Activated naive CD4-positive, alpha-beta T cell (primary cell): ENCODE measurements around the gene SPECC1.

Experiments
- DNase-seq, 4 experiments: peaks; one replicate each; lab custom pipeline; 2025; lab: John Stamatoyannopoulos, UW

The SPECC1 gene

DNA sequence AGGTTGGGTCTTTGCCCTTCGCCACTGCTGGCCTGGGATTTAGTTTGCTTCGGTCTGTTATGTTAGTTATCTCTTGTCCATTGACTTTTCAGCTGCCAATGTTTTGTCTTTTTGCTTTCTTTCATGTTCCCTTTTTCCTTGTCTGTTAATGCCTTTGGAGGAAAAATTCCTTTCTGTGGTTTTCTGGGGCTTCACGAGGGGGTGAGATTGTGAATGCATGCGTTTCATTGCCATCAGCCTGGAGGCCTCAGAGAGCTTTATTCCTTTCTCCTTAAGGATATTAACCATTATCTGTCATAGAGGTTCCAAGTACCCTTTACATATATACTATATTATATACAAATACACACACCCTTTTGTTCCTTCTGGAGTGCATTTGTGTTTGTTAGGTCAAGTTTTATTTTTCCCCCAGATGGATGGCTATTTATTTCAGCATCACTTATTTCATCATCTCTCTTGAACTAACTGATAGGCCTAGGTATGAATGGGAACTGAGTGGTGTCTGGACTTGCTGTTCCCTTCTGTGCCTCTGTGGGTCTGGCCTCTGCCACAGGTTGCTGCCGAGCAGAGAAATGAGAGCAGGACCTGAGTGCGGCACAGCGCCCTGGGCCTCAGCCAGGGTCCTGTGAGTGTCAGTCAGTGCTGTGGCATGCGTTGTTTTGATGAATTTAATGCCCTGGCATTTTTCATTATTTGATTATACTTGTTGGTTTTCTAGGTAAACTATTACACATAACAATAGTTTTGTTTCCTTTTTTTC, 264.8 kb downstream of the SPECC1 start:
- DNase-seq = no peak

DNA sequence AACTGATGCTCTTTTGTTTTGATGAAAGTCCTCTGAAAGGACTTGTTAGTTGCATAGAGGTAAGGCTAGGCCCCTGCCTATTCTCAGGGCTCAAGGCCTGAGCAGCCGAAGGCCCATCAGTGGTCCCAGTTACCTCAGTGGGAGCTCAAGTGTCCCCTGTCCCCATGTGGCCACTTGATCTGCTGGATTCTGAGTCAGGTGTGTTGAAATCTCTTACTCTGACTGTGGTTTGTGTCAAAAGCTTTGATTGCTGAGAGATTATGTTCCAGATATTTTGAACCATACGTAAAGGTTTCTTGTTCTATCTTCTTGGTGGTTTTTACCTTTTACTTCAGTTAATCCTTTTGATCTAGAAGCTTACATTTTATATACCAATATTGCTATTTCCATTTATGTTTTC, 266.5 kb downstream of the SPECC1 start:
- DNase-seq = no peak

DNA sequence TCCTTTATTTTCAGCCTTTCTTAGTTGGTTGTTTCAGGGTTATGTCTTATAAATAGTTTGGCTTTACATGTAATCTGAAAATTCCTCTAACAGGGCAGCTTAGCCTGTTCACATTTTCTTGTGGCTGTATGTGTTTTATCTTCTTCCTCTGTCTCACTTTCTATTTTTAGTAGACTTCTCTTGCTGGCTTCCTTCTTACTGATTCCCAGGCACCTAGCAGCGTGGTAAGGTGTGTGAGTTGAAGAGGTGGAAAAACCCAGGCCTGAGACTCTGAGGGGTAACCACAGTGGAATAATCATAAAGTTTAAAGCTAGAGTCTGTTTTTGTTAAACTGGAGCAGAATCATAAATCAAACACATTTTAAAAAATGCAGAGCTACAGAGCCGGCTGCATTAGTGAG, 267.3 kb downstream of the SPECC1 start:
- no peak for DNase-seq

DNA sequence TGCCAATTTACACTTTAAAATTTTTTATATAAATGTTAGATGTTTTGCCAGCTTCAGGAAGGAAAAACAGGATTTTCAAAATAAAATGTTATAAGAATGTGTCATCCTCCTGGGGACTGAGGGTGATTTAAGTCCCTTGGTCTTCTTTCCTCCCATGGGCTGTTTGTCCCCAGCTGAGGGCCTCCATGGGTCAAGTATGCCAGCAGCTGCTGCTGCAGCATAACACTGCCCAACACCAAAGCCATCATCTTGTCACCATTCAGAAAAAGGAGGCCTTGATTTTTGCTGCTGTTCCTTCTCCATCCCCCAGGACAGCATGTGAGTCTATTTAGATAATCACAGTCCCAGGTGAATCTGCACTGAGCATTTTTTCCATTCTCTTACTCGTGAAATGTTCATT, 269.6 kb downstream of the SPECC1 start:
- no peak for DNase-seq

DNA sequence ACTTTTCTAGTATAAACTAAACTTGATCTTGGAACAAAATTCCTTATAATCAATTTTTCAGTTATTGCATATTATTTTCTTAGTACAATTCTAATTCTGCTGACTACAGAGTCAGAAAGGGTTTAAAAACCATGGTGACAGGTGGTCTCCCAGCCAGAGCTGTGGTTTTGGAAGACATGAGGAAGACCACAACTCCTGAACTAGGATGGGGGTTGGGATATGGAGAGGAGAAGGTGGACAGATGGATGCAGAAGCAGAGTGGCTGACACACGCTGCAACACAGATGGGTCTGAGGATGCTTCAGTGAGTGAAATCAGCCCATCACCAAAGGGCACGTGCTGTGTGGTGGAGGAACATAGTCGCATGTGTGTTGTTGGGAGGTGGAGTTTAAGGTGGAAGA, 270.5 kb downstream of the SPECC1 start:
- no peak for DNase-seq

DNA sequence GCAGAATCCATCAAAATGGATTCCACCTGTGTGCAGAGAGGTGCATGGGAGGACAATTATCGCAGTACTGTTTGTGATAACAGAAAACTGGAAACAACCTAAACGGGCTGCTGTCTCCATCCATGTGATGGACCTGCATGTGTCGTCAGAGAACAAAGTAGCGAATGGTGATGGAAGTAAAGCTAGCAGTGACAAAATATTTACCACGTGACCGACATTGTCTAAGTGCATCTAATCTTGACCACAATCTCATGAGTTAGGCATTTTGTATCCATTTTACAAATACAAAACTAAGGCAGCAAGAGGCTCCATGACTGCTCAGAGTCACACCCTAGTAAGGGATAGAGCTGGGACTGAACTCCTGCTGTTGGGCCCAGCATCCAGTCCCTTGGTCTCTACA, 270.9 kb downstream of the SPECC1 start:
- no peak for DNase-seq

DNA sequence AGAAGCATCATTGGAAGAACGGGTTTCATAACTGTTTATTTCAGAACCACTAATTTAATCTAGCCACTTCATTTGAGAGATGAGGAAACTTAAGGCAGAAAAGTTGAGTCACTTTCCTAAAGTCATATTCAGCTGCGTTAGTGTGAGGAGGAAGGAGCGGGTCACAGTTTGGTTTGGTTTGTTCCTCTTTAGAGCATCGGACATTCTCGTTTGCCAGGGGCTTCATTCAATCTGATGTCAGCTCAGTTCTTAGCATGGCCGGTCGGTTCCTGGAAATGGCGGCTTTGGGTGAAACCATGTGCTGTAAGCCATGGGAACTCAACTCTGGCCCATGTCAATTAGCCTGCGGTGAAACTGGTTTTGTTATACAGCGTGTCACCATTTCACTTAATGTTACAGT, 271.7 kb downstream of the SPECC1 start:
- no peak for DNase-seq

DNA sequence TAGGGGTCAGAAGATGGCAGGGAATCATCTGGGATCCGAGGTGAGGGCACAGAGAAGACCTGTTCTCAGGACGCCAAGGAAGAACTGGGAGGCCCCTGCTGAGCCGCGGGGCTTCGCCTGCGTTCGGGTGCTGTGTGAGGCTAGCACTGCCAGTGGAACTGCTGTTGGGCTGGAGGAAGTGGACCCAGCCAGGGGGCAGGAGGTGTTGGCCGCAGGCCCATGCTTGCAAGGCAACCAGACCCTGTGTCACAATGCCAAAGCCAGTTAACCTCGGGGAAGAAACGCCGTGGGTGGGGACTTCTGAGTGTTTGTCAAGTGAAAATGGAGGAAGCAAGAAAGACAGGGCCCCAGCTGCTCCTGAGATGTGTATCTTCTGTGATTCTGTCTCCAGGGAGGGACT, 272.7 kb downstream of the SPECC1 start:
- DNase-seq = no peak

DNA sequence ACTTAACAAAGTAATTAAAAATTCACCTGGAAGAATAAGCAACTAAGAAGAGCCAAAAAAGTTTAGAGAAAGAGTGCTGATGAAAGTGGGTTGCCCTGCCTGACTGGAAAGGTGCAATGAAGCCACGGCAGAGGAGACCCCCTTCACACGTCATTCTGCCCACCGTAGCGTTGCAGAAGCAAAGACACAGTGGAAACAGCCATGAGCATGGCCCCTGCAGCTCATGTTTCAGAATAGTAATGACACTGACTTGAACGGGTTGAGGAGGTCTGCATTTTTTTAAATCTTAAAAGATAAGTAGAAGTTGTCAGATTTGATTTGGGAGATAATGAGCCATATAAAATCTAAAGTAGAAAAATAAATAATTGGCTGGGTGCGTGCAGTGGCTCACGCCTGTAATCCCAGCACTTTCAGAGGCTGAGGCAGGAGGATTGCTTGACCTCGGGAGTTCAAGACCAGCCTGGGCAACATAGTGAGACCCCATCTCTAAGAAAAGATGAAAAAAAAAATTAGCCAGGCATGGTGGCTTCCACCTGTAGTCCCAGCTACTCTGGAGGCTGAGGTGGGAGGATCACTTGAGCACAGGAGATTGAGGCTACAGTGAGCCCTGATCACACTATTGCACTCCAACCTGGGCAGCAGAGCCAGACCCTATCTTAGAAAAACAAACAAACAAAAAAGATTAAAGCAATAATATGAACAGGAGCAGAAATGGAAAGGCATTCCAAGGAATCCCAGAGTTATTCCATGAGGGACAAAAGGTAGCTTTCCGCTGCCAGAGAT, 273.6 kb downstream of the SPECC1 start:
- no peak for DNase-seq

DNA sequence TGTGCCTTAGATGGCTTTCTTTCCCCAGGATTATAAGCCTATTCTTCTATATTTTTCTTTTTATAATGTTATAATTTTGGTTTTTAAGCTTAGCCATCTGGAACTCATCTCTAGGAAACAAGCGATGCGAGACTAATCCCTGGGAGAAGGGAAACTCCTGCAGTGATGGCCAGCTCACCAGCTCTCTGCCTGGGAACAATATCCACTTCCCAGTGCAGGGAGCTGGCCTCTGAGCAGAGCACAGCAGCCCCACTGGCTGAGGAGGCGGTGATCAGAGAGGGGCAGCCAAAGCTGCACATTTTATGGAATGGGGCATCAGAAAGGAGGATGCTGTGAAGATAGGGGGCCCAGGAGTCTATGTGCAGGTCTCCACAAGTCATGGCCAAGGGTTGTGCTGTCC, 274.9 kb downstream of the SPECC1 start:
- DNase-seq = no peak

DNA sequence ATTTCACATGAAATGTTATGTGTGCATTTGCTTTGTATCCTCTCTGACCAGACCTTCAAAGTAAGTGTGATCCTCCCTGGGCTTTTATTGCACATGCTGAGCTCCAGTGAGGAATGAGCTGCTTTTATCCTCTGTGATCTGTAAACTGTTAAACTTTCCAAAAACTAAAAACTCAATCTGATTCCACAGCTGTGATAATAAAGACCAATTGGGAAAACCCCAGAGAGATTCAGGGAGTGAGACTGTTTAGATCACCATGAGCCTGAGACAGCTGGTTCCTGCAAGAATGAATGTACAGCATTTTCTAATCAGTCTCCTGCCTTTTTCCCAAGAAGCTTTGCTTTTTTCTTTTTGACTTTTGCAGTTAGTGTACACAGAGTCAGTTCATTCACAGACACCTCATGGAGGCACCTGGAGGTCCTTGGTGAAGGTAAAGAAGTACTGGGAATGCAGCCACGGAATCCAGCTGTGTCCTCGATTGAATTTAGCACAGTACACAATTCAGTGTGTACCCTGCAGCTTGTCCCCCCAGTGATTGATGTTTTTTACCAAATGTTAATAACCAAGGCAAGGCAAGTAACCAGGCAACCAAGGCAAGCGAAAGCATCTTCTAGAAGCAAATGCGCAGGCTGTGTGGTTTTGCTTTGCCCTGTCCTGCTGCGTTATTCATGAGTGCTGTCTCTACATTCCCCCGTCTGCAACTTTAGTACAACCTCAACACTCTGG, 275.6 kb downstream of the SPECC1 start:
- DNase-seq = no peak

DNA sequence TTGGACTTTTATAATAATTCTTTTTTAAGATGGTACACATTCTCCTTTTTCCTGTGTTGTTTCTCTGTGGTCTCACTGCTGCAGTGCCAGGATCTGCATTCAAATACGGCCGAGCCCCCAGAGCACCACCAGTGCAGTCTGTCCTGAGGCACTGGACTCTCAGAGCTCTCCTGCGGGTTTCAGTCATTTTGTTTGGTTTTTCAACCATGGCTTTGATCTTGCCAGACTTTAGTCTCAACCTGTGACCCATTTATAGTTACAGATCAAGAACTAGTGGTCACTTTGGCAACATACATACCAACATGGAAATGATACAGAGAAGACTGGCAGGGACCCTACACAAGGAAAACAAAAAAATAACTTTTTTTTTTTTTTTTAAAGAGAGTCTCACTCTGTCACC, 280.8 kb downstream of the SPECC1 start:
- no peak for DNase-seq

DNA sequence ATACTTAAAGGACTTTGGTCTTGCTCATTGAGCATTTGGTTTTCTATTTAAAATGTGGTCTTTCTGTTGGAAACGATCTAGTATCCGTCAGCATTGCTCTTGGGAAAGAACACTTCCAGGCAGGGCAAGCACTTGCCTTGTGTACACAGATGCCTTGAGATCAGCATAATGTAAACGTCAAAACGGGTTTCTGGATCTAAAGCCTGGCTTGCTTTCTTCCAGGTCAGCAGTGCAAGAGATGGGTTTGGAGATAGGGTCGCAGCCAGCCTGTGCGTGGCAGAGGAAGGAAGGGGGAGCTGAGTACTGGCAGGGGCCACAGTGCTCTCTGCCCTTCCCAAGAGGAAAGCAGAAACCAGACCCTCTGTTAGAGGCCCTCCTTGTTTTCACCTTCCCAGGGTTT, 282.7 kb downstream of the SPECC1 start:
- DNase-seq = no peak

DNA sequence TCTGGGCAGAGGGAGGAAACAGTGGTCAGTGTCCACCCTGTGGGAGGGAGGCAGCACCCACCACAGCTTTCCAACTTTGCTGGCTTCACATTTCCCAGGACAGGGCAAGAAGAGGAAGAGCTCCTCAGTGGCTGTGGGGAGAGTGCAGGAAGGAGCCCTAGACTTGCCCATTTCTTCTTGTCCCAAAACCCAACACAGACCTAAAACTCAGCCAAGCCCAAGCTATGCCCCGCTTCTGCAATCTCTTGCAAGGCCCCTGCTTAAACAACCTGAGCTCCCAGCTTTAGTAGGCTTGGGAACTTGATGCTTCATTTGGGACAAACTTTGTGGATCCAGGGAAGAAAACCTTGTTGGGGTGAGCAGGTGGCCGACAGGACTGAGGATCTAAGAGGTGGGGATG, 284.3 kb downstream of the SPECC1 start:
- DNase-seq = no peak

DNA sequence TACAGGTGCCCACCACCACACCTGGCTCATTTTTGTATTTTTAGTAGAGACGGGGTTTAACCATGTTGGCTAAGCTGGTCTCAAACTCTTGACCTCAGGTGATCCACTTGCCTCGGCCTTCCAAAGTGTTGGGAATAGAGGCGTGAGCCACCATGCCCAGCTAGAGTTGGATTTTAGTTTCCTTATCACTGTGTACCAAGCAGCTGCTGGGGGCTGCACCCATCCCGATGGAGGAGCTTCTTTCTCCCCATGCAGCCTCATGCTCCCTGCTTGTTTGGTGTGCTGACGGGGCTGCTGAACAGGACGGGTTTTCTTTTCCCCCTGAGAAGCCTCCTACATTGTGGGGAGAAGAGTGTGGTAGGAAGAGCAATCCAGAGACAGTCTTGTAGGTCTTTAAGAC, 285.0 kb downstream of the SPECC1 start:
- DNase-seq = no peak

DNA sequence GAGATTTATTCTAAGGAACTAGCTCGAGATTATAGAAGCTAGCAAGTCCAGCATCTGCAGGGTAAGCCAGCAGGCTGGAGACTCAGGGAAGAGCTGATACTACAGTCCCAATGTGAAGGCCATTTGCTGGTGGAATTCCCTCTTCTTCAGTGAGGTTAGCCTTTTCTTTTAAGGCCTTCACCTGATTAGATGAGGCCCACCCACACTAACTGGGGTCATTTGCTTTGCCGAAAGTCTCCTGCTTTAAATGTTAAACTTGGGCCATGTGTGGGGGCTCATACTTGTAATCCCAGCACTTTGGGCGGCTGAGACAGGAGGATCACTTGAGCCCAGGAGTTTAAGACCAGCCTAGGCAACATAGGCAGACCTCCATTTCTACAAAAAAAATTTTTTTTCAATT, 289.9 kb downstream of the SPECC1 start:
- DNase-seq = no peak

DNA sequence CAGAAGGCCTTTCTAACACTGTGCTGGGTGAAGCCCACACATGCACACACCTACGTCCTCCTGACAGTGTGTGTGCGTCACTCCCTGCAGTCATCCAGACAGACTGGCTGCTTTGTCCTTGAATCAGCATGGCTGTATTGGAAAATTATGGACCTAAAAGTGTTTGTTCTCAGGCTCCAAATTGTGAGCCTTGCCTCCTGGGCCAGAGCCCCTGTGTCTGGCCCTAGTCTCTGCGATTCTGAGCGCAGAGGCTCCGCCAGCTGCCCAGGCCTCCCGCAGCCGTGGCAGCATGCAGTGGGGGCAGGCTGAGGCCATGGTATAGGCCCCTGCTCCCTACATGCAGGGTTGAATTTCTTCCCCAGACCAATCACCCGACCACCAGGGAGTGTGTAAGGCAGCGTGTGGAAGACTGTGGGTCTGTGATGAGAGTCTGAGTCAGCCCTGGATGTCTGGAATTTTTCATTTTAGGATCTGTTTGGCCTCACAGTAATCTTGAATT, 291.3 kb downstream of the SPECC1 start:
- no peak for DNase-seq

DNA sequence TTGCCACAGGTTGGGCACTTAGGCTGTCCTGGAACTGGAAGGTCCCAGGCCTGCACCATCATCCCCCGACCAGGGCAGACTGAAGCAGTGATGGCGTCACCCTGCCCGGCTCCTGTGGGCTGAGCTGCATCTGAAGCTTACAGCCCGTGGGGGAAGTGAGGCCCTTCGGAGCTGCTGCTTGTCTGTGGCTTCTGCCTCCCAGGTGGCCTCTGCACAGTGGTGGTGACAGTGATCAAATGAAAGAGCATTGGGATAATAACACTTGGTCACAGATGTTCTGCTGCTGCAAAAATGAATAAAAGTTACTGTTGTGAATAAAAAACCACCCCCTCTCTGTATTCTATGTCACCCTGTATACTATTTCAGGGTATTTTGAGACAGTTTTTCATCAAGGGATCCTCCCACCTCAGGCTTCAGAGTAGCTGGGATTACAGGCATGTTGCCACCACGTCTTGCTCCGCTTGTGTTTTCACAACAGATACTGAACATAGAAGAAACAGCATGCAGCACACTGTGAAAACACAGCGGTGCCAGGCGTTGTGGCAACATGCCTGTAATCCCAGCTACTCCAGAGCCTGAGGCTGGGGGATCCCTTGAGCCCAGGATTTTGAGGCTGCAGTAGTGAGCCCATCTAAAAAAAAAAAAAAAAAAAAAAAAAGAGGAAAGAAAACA, 293.2 kb downstream of the SPECC1 start:
- DNase-seq = no peak

DNA sequence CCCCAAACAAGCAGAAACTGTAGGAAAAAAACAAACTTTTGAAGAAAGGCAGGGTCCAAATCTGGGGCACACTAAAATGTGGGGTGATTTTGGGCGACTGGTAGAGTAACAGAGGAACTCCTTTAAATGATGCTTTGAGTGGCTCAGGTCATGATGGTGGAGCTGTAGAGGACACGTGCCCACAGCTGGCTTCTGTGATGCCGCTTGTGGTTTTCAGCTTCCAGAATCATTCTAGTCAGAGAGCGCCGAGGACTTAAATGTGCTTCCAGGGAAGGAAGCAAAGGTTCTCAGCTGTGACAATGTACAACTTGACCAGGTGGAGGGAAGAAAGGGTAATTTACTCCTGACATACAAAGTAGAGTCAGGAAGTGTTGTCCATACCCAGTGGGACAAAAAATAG, 295.8 kb downstream of the SPECC1 start:
- DNase-seq = no peak

DNA sequence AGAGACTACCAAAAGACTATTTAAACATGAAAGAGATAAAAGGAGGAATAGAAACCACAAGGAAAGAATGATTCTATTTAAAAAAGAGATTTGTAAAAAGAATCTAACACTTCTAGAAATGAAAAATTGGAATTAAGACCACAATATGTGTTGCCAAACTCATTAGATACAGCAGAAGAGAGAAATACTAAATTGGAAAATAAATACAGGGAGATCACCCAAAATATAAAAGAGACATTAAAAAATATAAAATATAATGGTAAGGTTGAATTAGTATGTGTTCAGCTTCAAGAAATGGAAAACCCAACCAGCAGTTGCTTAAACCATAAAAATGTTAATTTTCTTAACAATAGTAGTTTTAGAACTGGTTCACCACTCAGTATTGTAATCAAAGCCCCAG, 297.8 kb downstream of the SPECC1 start:
- DNase-seq = no peak

DNA sequence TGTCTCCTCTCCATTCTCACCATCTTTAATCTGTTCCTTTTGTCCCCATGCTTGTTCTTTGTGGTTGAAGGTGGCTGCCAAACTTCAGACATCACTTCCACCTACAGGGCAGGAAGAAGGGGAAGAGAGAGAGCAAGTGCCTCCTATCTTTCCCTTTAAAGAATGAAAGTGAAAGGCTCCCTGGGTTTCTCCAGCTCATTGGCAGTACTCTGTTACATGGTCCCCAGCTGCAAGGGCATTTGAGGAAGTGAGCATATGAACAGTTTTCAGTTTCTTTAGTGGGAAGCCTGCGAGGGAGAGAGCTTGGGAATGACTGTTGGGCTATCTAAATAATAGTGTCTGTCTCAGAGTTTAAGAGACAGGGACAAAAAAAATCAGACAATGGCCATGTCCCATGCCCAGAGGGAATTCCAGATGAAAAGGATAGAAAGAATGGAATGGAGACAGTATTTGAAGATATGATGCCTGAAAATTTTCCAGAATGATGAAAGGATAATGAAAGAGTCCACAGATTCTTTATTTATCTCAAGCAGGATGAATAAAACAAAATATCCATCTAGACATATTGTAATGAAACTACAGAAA, 298.3 kb downstream of the SPECC1 start:
- DNase-seq = no peak

DNA sequence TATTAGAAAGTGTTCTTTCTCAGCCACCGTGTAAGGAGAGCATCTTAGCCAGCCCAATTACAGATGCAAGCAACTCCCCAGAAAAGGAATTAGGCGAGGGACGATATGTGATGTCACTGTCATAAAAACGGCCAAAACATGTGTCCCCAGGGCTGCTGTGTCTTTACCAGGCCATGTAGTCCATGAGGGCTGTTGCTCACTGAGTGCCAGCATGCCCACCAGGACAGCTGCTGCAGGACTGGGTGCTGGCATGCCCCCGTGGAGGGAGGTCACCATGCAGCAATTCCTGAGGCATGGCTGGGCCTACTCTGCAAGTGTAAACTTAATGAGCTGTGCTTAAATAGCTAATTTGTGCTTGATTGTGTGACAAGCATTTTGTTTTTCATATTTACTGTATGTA, 301.3 kb downstream of the SPECC1 start:
- no peak for DNase-seq
